Measurements from ENCODE around the gene KCNMA1. TPM values are rescaled to one million over a fixed set of nuclear protein-coding genes. Genes with fewer than 3 reads are reported as not detected.

KCNMA1 gene
- total and polyA plus RNA-seq, 8 donors, result 0.92 to 155 (median 54.3) TPM

DNA sequence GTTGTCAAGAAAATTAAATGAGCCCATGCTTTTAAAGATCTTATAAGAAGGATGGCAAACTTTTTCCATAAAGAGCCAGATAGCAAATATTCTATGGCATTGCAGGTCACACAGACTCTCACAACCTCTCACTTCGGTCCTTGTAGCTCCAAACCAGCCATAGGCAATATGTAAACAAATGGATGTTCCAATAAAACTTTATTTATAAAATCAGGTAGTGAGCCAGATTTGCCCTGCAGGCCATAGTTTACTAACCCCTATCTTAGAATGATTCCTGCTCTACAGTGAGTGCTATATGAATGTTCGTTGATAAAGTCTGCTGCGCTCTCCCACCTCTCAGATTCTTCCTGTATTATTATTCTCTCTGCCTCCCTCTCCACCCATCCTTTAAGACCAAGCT, 177.7 kb downstream of the KCNMA1 start:
- H3K4me1 ChIP-seq, result peaks cover 0 to 22% (median 10%) of the 10 kb centered on the region in 4 donors
- TF ChIP-seq EP300 (IDR thresholded peaks at IDR 0.05) (no peak), POLR2AphosphoS5 (IDR thresholded peaks at IDR 0.05) (no peak), POLR2A (IDR thresholded peaks at IDR 0.05) (no peak)
- TF ChIP-seq, protein P1, sequence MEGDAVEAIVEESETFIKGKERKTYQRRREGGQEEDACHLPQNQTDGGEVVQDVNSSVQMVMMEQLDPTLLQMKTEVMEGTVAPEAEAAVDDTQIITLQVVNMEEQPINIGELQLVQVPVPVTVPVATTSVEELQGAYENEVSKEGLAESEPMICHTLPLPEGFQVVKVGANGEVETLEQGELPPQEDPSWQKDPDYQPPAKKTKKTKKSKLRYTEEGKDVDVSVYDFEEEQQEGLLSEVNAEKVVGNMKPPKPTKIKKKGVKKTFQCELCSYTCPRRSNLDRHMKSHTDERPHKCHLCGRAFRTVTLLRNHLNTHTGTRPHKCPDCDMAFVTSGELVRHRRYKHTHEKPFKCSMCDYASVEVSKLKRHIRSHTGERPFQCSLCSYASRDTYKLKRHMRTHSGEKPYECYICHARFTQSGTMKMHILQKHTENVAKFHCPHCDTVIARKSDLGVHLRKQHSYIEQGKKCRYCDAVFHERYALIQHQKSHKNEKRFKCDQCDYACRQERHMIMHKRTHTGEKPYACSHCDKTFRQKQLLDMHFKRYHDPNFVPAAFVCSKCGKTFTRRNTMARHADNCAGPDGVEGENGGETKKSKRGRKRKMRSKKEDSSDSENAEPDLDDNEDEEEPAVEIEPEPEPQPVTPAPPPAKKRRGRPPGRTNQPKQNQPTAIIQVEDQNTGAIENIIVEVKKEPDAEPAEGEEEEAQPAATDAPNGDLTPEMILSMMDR (IDR thresholded peaks at IDR 0.05), result no peak
- intact Hi-C loops (cut with DNase I; ENCODE audit: low total_unique reads), result no loop called here
- DNase-seq, result no peak
- H3K27me3 ChIP-seq, result peaks cover 0 to 3% (median 0%) of the 10 kb centered on the region in 3 donors
- WGBS, 5 donors, result 91 to 99% (median 93%) methylated on average over 3 of the region's 3 CpGs
- H3K4me3 ChIP-seq, result no peak overlapping the region
- no peaks in the 10 kb centered on the region for H3K36me3 ChIP-seq
- H3K27ac ChIP-seq, result no peak overlapping the region
- H3K9me3 ChIP-seq, result no peaks in the 10 kb centered on the region

- 76 to 94% (median 88%) methylated on average over 3 of the region's 3 CpGs for WGBS, 5 donors
- TF ChIP-seq POLR2AphosphoS5 (IDR thresholded peaks at IDR 0.05) (no peak), POLR2A (IDR thresholded peaks at IDR 0.05) (no peak), EP300 (IDR thresholded peaks at IDR 0.05) (no peak)
- TF ChIP-seq, protein P1 (IDR thresholded peaks at IDR 0.05), result no peak
Observed at GRCh38 chr10:77458986-77459590, 178.5 kb downstream of the KCNMA1 start.

GRCh38 chr10:77457721-77458120, 179.9 kb downstream of the KCNMA1 start:
- 71 to 76% (median 72%) methylated on average over 7 of the region's 7 CpGs for WGBS, 5 donors
- peaks cover 0 to 3% (median 0%) of the 10 kb centered on the region in 3 donors for H3K27me3 ChIP-seq
- H3K27ac ChIP-seq, result no peak overlapping the region
- H3K4me3 ChIP-seq, result no peak overlapping the region
- peaks cover 0 to 7% (median 0%) of the 10 kb centered on the region in 4 donors for H3K4me1 ChIP-seq
- intact Hi-C loops (cut with DNase I; ENCODE audit: low total_unique reads), result no loop called here
- no peaks in the 10 kb centered on the region for H3K36me3 ChIP-seq
- TF ChIP-seq POLR2A (IDR thresholded peaks at IDR 0.05) (no peak), EP300 (IDR thresholded peaks at IDR 0.05) (no peak), POLR2AphosphoS5 (IDR thresholded peaks at IDR 0.05) (no peak)
- TF ChIP-seq, protein P1 (IDR thresholded peaks at IDR 0.05), result no peak
- no peak for DNase-seq
- no peaks in the 10 kb centered on the region for H3K9me3 ChIP-seq

More at GRCh38 chr10:77458986-77459590, 178.5 kb downstream of the KCNMA1 start:
- no peak overlapping the region for H3K4me3 ChIP-seq
- no peaks in the 10 kb centered on the region for H3K36me3 ChIP-seq
- DNase-seq, result no peak
- H3K9me3 ChIP-seq, result no peaks in the 10 kb centered on the region
- no peak overlapping the region for H3K27ac ChIP-seq
- H3K27me3 ChIP-seq, result peaks cover 0 to 3% (median 0%) of the 10 kb centered on the region in 3 donors
- intact Hi-C loops (cut with DNase I; ENCODE audit: low total_unique reads), result no loop called here
- H3K4me1 ChIP-seq, result peaks cover 0 to 20% (median 6%) of the 10 kb centered on the region in 4 donors

DNA sequence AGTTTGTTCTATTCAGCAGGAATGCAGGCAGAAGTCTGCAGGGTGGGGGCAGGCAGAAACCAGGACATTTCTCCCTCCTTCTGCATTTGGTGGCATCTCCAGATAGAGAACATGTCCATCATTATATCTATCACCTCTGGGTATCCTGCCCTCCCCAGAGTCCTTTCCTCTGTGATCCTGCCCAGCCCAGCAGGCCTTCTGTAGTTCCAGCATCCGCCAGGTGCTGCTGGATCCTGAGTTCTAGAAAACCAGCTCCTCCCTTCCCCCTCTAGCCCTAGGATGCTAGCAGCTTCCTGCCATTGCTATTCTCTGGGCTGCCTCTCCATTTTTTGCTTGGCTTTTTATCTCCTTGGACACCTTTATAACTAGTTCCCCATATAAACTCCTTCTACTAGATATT, 180.3 kb downstream of the KCNMA1 start:
- Histone ChIP-seq H3K27me3 (peaks cover 0 to 3% (median 0%) of the 10 kb centered on the region in 3 donors), H3K27ac (no peak overlapping the region), H3K36me3 (no peaks in the 10 kb centered on the region), H3K4me3 (no peak overlapping the region), H3K9me3 (no peaks in the 10 kb centered on the region), H3K4me1 (peaks cover 0 to 6% (median 0%) of the 10 kb centered on the region in 4 donors)
- intact Hi-C loops (cut with DNase I; ENCODE audit: low total_unique reads), result no loop called here
- WGBS, 5 donors, result 89 to 100% (median 94%) methylated on average over 1 of the region's 1 CpG
- no peak for TF ChIP-seq POLR2AphosphoS5 (IDR thresholded peaks at IDR 0.05)
- no peak for TF ChIP-seq POLR2A (IDR thresholded peaks at IDR 0.05)
- no peak for TF ChIP-seq EP300 (IDR thresholded peaks at IDR 0.05)
- TF ChIP-seq, protein P1 (IDR thresholded peaks at IDR 0.05), result no peak
- DNase-seq, result no peak
